Loucy (cell line): ENCODE results near the gene GAL3ST3.

Experiments used
- CTCF ChIP-seq: fragments of 200-600 bp; sonication (generic); conservative IDR thresholded peaks from 2 replicates; pipeline ENCODE4 v1.5.1; 2014; ENCODE audit warnings: mild to moderate bottlenecking, antibody characterized with exemption, low read length
- EZH2phosphoT487 ChIP-seq: fragments of 200-600 bp; IDR thresholded peaks from 2 replicates; pipeline ENCODE4 v1.6.1; 2018; ENCODE audit warnings: antibody characterized with exemption, mild to moderate bottlenecking, moderate library complexity, borderline replicate concordance

GRCh38 chr11:66046901-66047300 is 2.1 kb downstream of the GAL3ST3 start:
- TF ChIP-seq CTCF = no peak
- no peak for TF ChIP-seq EZH2phosphoT487
